Endothelial cell of umbilical vein (primary cell): ENCODE data around the gene UGT1A7. TPM values are rescaled to one million over a fixed set of nuclear protein-coding genes. Genes with fewer than 3 reads are reported as not detected.

Source experiments
- BruUV-seq: library from RNA; stranded (reverse); fragments of 400-500 nt; replicated peaks from 2 replicates; lab custom pipeline; 2021; lab: Mats Ljungman, UMichigan
- CTCF ChIA-PET: fragments of 300-600, 350-600 bp; sonication (Branson Sonifier 250); formaldehyde crosslinking; loops from one replicate; lab custom pipeline; 2021; ENCODE audit warnings: antibody characterized with exemption, inconsistent platforms; lab: Charles Lee
- POLR2A ChIA-PET: fragments of 300-600, 350-600 bp; sonication (Branson Sonifier 250); formaldehyde crosslinking; loops from one replicate; lab custom pipeline; 2021; ENCODE audit warnings: antibody characterized with exemption, inconsistent platforms; lab: Charles Lee
- DNase-seq: peaks from one replicate; pipeline ENCODE4 v3.0.0-alpha.2; 2011; ENCODE audit warnings: low read depth, low spot score
- FAIRE-seq: peaks from 2 replicates; lab custom pipeline; 2011; peaks lifted over from hg19 to GRCh38; lab: Jason Lieb, UNC
- H2AFZ ChIP-seq: 2 replicates; pipeline ENCODE4 v1.6.0; 2012; ENCODE audit warnings: low read depth, low read length, control low read depth, inconsistent platforms
- H3K27ac ChIP-seq: 2 replicates; pipeline ENCODE4 v1.5.1; 2011; ENCODE audit warnings: low read depth, mild to moderate bottlenecking, control low read depth, low read length, moderate library complexity; ENCODE audit not compliant: insufficient read depth
- H3K27me3 ChIP-seq, 2 experiments: 2 replicates each; pipeline versions ENCODE4 v1.6.0 to v1.6.1; 2011; ENCODE audit warnings: low read length in 2 of 2, mixed read lengths in 1 of 2; ENCODE audit not compliant: control insufficient read depth in 2 of 2, insufficient read depth in 2 of 2
- H3K36me3 ChIP-seq, 2 experiments: 2 replicates in 1 of 2; 3 replicates in 1 of 2; pipeline ENCODE4 v1.5.1; 2011; ENCODE audit warnings: low read length in 2 of 2, mild to moderate bottlenecking in 1 of 2, moderate library complexity in 1 of 2; ENCODE audit not compliant: control insufficient read depth in 2 of 2, insufficient read depth in 2 of 2; ENCODE audit errors: extremely low read depth in 1 of 2
- H3K4me1 ChIP-seq: 3 replicates; pipeline ENCODE4 v1.5.1; 2011; ENCODE audit warnings: mild to moderate bottlenecking, low read length; ENCODE audit not compliant: control insufficient read depth, insufficient read depth; ENCODE audit errors: extremely low read depth
- H3K4me2 ChIP-seq: 2 replicates; pipeline ENCODE4 v1.6.1; 2011; ENCODE audit warnings: low read length, control low read depth, mixed read lengths; ENCODE audit not compliant: insufficient read depth
- H3K4me3 ChIP-seq, 3 experiments: fragments of 200-600 bp in 1 of 3; sonication (generic), shearing (Covaris generic) in 1 of 3; replicated peaks in 1 of 3; 2 replicates each; pipeline ENCODE4 v1.5.1; 2011 to 2016; ENCODE audit warnings: control low read depth in 3 of 3, low read length in 3 of 3, mild to moderate bottlenecking in 2 of 3, inconsistent platforms in 1 of 3, low read depth in 1 of 3, moderate library complexity in 1 of 3; ENCODE audit not compliant: insufficient read depth in 1 of 3
- H3K79me2 ChIP-seq: 2 replicates; pipeline ENCODE4 v1.6.0; 2012; ENCODE audit warnings: low read length, inconsistent platforms; ENCODE audit not compliant: control insufficient read depth, insufficient read depth
- H3K9ac ChIP-seq: replicated peaks from 2 replicates; pipeline ENCODE3; 2011; ENCODE audit warnings: low read length, control low read depth; ENCODE audit not compliant: insufficient read depth; ENCODE audit errors: extremely low read depth
- H3K9me1 ChIP-seq: replicated peaks from 3 replicates; pipeline ENCODE4 v1.6.0; 2011; ENCODE audit warnings: mild to moderate bottlenecking, low read length; ENCODE audit not compliant: control insufficient read depth, insufficient read depth; ENCODE audit errors: extremely low read depth
- H3K9me3 ChIP-seq: replicated peaks from 2 replicates; pipeline ENCODE4 v1.5.1; 2012; ENCODE audit warnings: low read length, inconsistent platforms; ENCODE audit not compliant: control insufficient read depth, insufficient read depth
- H4K20me1 ChIP-seq: replicated peaks from 2 replicates; pipeline ENCODE3; 2011; ENCODE audit warnings: mild to moderate bottlenecking, low read length; ENCODE audit not compliant: control insufficient read depth, insufficient read depth; ENCODE audit errors: extremely low read depth
- EZH2 ChIP-seq: IDR thresholded peaks from 2 replicates; pipeline ENCODE4 v1.6.1; 2012; ENCODE audit warnings: borderline replicate concordance, low read depth, mild to moderate bottlenecking, moderate library complexity, low read length, inconsistent platforms; ENCODE audit not compliant: severe bottlenecking
- FOS ChIP-seq: IDR thresholded peaks from 2 replicates; pipeline ENCODE4 v1.6.1; 2011; ENCODE audit warnings: mild to moderate bottlenecking, low read length, moderate library complexity, borderline replicate concordance; ENCODE audit not compliant: insufficient read depth
- GATA2 ChIP-seq: IDR thresholded peaks from 2 replicates; pipeline ENCODE4 v1.7.0; 2011; ENCODE audit warnings: low read depth, mild to moderate bottlenecking, moderate library complexity, mixed read lengths, low read length; ENCODE audit not compliant: insufficient read length, insufficient read depth
- JUN ChIP-seq: IDR thresholded peaks from 2 replicates; pipeline ENCODE4 v1.6.1; 2011; ENCODE audit warnings: borderline replicate concordance, low read depth; ENCODE audit not compliant: insufficient read length, insufficient read depth
- POLR2A ChIP-seq: IDR thresholded peaks from 2 replicates; pipeline ENCODE4 v1.6.1; 2012; ENCODE audit warnings: low read depth, mild to moderate bottlenecking, control low read depth, low read length
- POLR2AphosphoS5 ChIP-seq: IDR thresholded peaks from 2 replicates; pipeline ENCODE4 v1.6.1; 2012; ENCODE audit warnings: low read depth, mild to moderate bottlenecking, control low read depth, low read length, moderate library complexity; ENCODE audit not compliant: insufficient read depth
- dilution Hi-C: fragments of 300-500 bp; cut with MboI; formaldehyde crosslinking; loops from one replicate; pipeline ENCODE4 v1.15.0; 2019; ENCODE audit warnings: low sequenced_read_pairs; ENCODE audit not compliant: extremely low pct_ligation_motif_present
- intact Hi-C: fragments of 100-400 bp; cut with micrococcal nuclease; formaldehyde crosslinking; loops from one replicate; pipeline ENCODE4 v1.10.0; 2022
- polyA plus RNA-seq, 4 experiments: library from polyadenylated mRNA; depleted of rRNA in 3 of 4; stranded (reverse) in 3 of 4; unstranded in 1 of 4; fragments of >200 nt; gene quantifications; 2 replicates each; pipeline versions ENCODE4 v1.2.1 to v1.2.3, GENCODE V29; 2011 to 2012; ENCODE audit warnings: missing spikeins in 1 of 4
- total RNA-seq: library from RNA; stranded (reverse); gene quantifications from 2 replicates; pipeline ENCODE4 v1.2.3, GENCODE V29; 2021
- TF ChIP-seq, protein P1 (sequence below): IDR thresholded peaks from 2 replicates; pipeline ENCODE4 v1.6.1; 2011; ENCODE audit not compliant: insufficient read depth, insufficient read length
- TF ChIP-seq, protein P2 (sequence below), 2 donors: IDR thresholded peaks; 1 replicate in 1 of 2; 2 replicates in 1 of 2; pipeline ENCODE4 v1.5.1; 2011; ENCODE audit warnings: low read length in 2 of 2, mild to moderate bottlenecking in 2 of 2, moderate library complexity in 2 of 2, control low read depth in 1 of 2, inconsistent platforms in 1 of 2, low read depth in 1 of 2; ENCODE audit not compliant: insufficient read depth in 1 of 2; ENCODE audit errors: extremely low read depth in 1 of 2

UGT1A7 gene
- total and polyA plus RNA-seq, 2 donors (not counting 3 experiments of a cell fraction or from before 2014, with no cell fraction given), result not detected

DNA sequence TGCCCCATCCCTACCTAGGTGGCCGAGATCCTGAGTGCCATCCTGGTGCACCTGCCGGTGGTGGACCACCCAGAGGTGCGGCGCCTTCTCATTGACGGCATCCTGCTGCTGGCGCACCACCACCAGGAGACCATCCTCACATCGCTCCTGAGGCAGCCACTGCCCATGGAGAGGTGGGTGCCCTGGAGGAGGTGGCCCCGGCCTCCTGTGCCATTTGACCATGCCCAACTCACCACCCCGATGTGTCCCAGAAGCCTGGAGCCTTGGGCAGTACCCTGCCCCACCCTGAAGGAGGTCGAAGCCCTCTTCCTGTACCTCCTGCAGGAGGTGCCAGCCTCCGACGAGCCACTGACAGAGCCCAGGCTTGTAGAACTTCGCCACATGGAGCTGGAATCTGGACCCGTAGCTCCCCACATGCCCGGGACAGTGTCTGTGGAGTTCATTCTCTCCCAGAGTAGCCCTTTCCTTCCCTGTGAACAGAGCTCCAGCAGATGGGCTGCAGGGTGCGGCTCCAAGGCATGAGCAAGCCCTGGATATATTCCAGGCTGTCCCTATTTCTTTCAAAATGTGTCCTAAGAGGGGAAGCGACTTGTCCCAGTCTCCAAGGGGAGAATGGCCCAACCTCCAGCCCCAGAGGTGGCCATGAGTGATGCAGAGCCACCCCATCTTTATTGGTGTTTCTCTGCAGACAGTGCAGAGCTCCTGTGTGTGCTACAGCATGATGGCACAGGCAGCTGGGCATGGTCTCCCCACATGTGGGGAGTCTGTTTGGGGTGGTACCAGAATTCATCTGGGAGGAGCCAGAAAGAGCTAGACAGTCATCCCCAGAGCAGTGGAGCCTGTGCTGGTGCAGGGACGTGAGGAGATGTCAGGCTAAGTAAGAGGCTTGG lies 138.4 kb downstream of the UGT1A7 start:
- dilution Hi-C loops, result no loop called here
- Histone ChIP-seq H3K9ac (no peak overlapping the region), H3K4me2 (no peak overlapping the region), H4K20me1 (no peaks in the 10 kb centered on the region), H3K9me3 (no peaks in the 10 kb centered on the region), H3K36me3 (no peaks in the 10 kb centered on the region), H3K4me1 (no peaks in the 10 kb centered on the region), H3K9me1 (no peaks in the 10 kb centered on the region), H3K27me3 (no peaks in the 10 kb centered on the region), H3K79me2 (no peaks in the 10 kb centered on the region), H2AFZ (no peak overlapping the region), H3K4me3 (no peak overlapping the region), H3K27ac (no peak overlapping the region)
- FAIRE-seq (no peak), DNase-seq (no peak)
- ChIA-PET POLR2A (no interaction called here), CTCF (no interaction called here)
- TF ChIP-seq GATA2 (no peak), EZH2 (no peak), POLR2A (no peak), FOS (no peak), POLR2AphosphoS5 (no peak), JUN (no peak)
- TF ChIP-seq, protein P1, sequence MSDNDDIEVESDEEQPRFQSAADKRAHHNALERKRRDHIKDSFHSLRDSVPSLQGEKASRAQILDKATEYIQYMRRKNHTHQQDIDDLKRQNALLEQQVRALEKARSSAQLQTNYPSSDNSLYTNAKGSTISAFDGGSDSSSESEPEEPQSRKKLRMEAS, result no peak
- TF ChIP-seq, protein P2, sequence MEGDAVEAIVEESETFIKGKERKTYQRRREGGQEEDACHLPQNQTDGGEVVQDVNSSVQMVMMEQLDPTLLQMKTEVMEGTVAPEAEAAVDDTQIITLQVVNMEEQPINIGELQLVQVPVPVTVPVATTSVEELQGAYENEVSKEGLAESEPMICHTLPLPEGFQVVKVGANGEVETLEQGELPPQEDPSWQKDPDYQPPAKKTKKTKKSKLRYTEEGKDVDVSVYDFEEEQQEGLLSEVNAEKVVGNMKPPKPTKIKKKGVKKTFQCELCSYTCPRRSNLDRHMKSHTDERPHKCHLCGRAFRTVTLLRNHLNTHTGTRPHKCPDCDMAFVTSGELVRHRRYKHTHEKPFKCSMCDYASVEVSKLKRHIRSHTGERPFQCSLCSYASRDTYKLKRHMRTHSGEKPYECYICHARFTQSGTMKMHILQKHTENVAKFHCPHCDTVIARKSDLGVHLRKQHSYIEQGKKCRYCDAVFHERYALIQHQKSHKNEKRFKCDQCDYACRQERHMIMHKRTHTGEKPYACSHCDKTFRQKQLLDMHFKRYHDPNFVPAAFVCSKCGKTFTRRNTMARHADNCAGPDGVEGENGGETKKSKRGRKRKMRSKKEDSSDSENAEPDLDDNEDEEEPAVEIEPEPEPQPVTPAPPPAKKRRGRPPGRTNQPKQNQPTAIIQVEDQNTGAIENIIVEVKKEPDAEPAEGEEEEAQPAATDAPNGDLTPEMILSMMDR (IDR thresholded peaks at IDR 0.05; ENCODE audit: extremely low read depth in 1 of 2, insufficient read depth in 1 of 2, low read depth in 1 of 2, low read length in 2 of 2), result no peak
- BruUV-seq, result no TSS peak
- intact Hi-C loops, result no loop called here
